ENCODE results near the gene CEBPB. TPM values are rescaled to one million over a fixed set of nuclear protein-coding genes. Genes with fewer than 3 reads are reported as not detected.
"Not testable (repeated sequence)": the region's sequence is repeated elsewhere in the genome, so short reads cannot be mapped to it uniquely, and the experiment has no call there.

Gene CEBPB
- total RNA-seq: 20.6 TPM

- DNase-seq: peak; percentile 95
Measured at GRCh38 chr20:50190251-50191064, at the start of gene CEBPB. TSS of gene CEBPB (plus strand) at chr20:50190830. CDS start at chr20:50191034, 204 bp downstream.

- DNase-seq: no peak
Measured at GRCh38 chr20:50141018-50141675, 49.5 kb upstream of the CEBPB start.

GRCh38 chr20:50141811-50142561 lies 48.6 kb upstream of the CEBPB start:
- no peak for DNase-seq

- DNase-seq: no peak
Measured at GRCh38 chr20:50142812-50143211, 47.8 kb upstream of the CEBPB start.

- DNase-seq: no peak
Measured at GRCh38 chr20:50144362-50144761, 46.3 kb upstream of the CEBPB start.

- DNase-seq: no peak
Measured at GRCh38 chr20:50145566-50145965, 45.1 kb upstream of the CEBPB start.

- DNase-seq: no peak
Measured at GRCh38 chr20:50146214-50146613, 44.4 kb upstream of the CEBPB start.

- peak; percentile 62 for DNase-seq
Measured at GRCh38 chr20:50146732-50147662, 43.6 kb upstream of the CEBPB start.

GRCh38 chr20:50149481-50150254 lies 41.0 kb upstream of the CEBPB start:
- DNase-seq: peak; percentile 73

- DNase-seq: no peak
Measured at GRCh38 chr20:50151034-50151743, 39.4 kb upstream of the CEBPB start.

GRCh38 chr20:50152394-50153152 lies 38.1 kb upstream of the CEBPB start:
- no peak for DNase-seq

- DNase-seq: no peak
Measured at GRCh38 chr20:50153153-50153499, 37.5 kb upstream of the CEBPB start.

GRCh38 chr20:50153500-50154377 lies 36.9 kb upstream of the CEBPB start, which contains the start of gene PEDS1:
TSS of gene PEDS1 (minus strand) at chr20:50153723. CDS start at chr20:50153637, 86 bp downstream.
- peak; percentile 97 for DNase-seq

GRCh38 chr20:50161494-50161893 lies 29.1 kb upstream of the CEBPB start:
- not testable (repeated sequence) for DNase-seq

- DNase-seq: peak; percentile 21
Measured at GRCh38 chr20:50163570-50164317, 26.9 kb upstream of the CEBPB start.

- peak; percentile 99 for DNase-seq
Measured at GRCh38 chr20:50165684-50166554, 24.7 kb upstream of the CEBPB start.

Data from tongue (tissue), 2 donors.